CD8-positive, alpha-beta memory T cell (primary cell): ENCODE results near the gene BTBD19. TPM values are rescaled to one million over a fixed set of nuclear protein-coding genes. Genes with fewer than 3 reads are reported as not detected.
A peak's percentile ranks its signal among the peaks of the same experiment; 100 is the strongest.
"Not testable (repeated sequence)": the region's sequence is repeated elsewhere in the genome, so short reads cannot be mapped to it uniquely, and the experiment has no call there.

Experiments
- CTCF ChIA-PET: fragments of 350-600 bp; sonication (Branson Sonifier 250); formaldehyde crosslinking; loops from one replicate; lab custom pipeline; 2021; ENCODE audit warnings: antibody characterized with exemption; lab: Charles Lee
- POLR2A ChIA-PET: fragments of 350-600 bp; sonication (Branson Sonifier 250); formaldehyde crosslinking; loops from one replicate; lab custom pipeline; 2021; ENCODE audit warnings: antibody characterized with exemption; lab: Charles Lee
- DNase-seq, 5 donors: peaks; one replicate each; pipeline versions ENCODE4 v3.0.0 to v3.0.0-alpha.2; 2020 to 2022; ENCODE audit warnings: mixed read lengths in 1 of 5
- H3K27ac ChIP-seq: one replicate; pipeline ENCODE4 v1.7.0; 2013; ENCODE audit warnings: low read depth, mild to moderate bottlenecking, low read length, moderate library complexity
- H3K27me3 ChIP-seq: 2 replicates; pipeline ENCODE4 v1.7.0; 2013; ENCODE audit warnings: low read length, mild to moderate bottlenecking; ENCODE audit not compliant: insufficient read depth, poor library complexity, severe bottlenecking
- H3K36me3 ChIP-seq: 2 replicates; pipeline ENCODE4 v1.7.0; 2013; ENCODE audit warnings: mild to moderate bottlenecking, low read length, moderate library complexity; ENCODE audit not compliant: insufficient read depth
- H3K4me1 ChIP-seq: 2 replicates; pipeline ENCODE4 v1.7.0; 2013; ENCODE audit warnings: mild to moderate bottlenecking, low read length, moderate library complexity; ENCODE audit not compliant: insufficient read depth
- H3K4me3 ChIP-seq: 2 replicates; pipeline ENCODE4 v1.7.0; 2013; ENCODE audit warnings: mild to moderate bottlenecking, low read length
- H3K9me3 ChIP-seq: 2 replicates; pipeline ENCODE4 v1.7.0; 2013; ENCODE audit warnings: mild to moderate bottlenecking, low read length
- H3K27ac Mint-ChIP-seq, 8 donors: one replicate each; pipeline ENCODE4 v1.8.0; 2020 to 2021; ENCODE audit warnings: mixed read lengths in 8 of 8, mild to moderate bottlenecking in 6 of 8, inconsistent platforms in 3 of 8, moderate library complexity in 3 of 8
- H3K27me3 Mint-ChIP-seq, 2 donors: one replicate each; pipeline ENCODE4 v1.8.0; 2020 to 2021; ENCODE audit warnings: mixed read lengths in 2 of 2, mild to moderate bottlenecking in 1 of 2, moderate library complexity in 1 of 2
- H3K36me3 Mint-ChIP-seq, 3 donors: one replicate each; pipeline ENCODE4 v1.8.0; 2020 to 2021; ENCODE audit warnings: mixed read lengths in 3 of 3, inconsistent platforms in 1 of 3, mild to moderate bottlenecking in 1 of 3
- H3K4me1 Mint-ChIP-seq, 3 donors: one replicate each; pipeline ENCODE4 v1.8.0; 2020 to 2021; ENCODE audit warnings: mixed read lengths in 3 of 3, inconsistent platforms in 1 of 3, mild to moderate bottlenecking in 1 of 3
- H3K4me3 Mint-ChIP-seq, 7 donors: one replicate each; pipeline ENCODE4 v1.8.0; 2020 to 2021; ENCODE audit warnings: mixed read lengths in 7 of 7, mild to moderate bottlenecking in 6 of 7, moderate library complexity in 4 of 7, inconsistent platforms in 2 of 7
- H3K9me3 Mint-ChIP-seq, 5 donors: one replicate each; pipeline ENCODE4 v1.8.0; 2020 to 2022; ENCODE audit warnings: mixed read lengths in 5 of 5, mild to moderate bottlenecking in 3 of 5, moderate library complexity in 2 of 5, inconsistent platforms in 1 of 5
- polyA plus RNA-seq: library from polyadenylated mRNA; unstranded; fragments of 300-500 nt; fragmentation: Illumina TruSeq; gene quantifications from one replicate; pipeline ENCODE4 v1.2.3, GENCODE V29; 2021
- total RNA-seq, 2 experiments: library from RNA; stranded (reverse); gene quantifications; one replicate each; pipeline ENCODE4 v1.2.3, GENCODE V29; 2021

BTBD19 gene
- total and polyA plus RNA-seq, 3 experiments from 2014 or later = 0.24 to 7.8 (median 7.3) TPM

- peaks cover 29% of the 10 kb centered on the region for H3K4me1 ChIP-seq
- H3K27me3 ChIP-seq = no peaks in the 10 kb centered on the region
- H3K27ac ChIP-seq = no peak within 1 kb of the TSS
- H3K4me3 ChIP-seq = no peak within 1 kb of the TSS
- Mint-ChIP-seq H3K27me3 (no peaks in the 10 kb centered on the region), H3K27ac (peak within 1 kb of the TSS in 6 of 8 donors; percentile 36 to 74 (median 52)), H3K4me1 (peaks cover 26 to 30% (median 27%) of the 10 kb centered on the region in 3 donors), H3K9me3 (no peaks in the 10 kb centered on the region), H3K36me3 (peaks cover 0 to under 1% (median 0%) of the 10 kb centered on the region in 3 donors), H3K4me3 (peak within 1 kb of the TSS in 2 of 7 donors; percentile 24 to 52)
- H3K9me3 ChIP-seq = no peaks in the 10 kb centered on the region
- CTCF ChIA-PET = interaction anchor here (0.9 to 5.9 kb wide), 6 partner anchors 11 to 224 kb away, joined by 3 to 39 read pairs (median 10); partner anchors contain the start of genes BTBD19, DYNLT4, HECTD3 and PLK3
- no peak for DNase-seq
- no peaks in the 10 kb centered on the region for H3K36me3 ChIP-seq
- POLR2A ChIA-PET = interaction anchor here (0.7 to 5.8 kb wide), 4 partner anchors 12 to 465 kb away, joined by 3 to 49 read pairs (median 10); partner anchors contain the start of genes PLK3 and RPS8
Measured at GRCh38 chr1:44788120-44788860, 20.0 kb upstream of the BTBD19 start, which contains the start of gene BEST4. BEST4 (minus strand) TSS chr1:44788170; CDS start chr1:44787705, 465 bp downstream.

GRCh38 chr1:44790968-44791801 is 17.1 kb upstream of the BTBD19 start:
- H3K4me1 Mint-ChIP-seq = peaks cover 4 to 8% (median 5%) of the 10 kb centered on the region in 3 donors
- H3K36me3 ChIP-seq = no peaks in the 10 kb centered on the region
- no peaks in the 10 kb centered on the region for H3K27me3 Mint-ChIP-seq
- DNase-seq = no peak
- H3K27ac ChIP-seq = no peak overlapping the region
- no peak overlapping the region for H3K4me3 ChIP-seq
- H3K4me3 Mint-ChIP-seq = no peak overlapping the region
- CTCF ChIA-PET = interaction anchor here (1.4 to 4.6 kb wide), 7 partner anchors 8 to 223 kb away, joined by 3 to 30 read pairs (median 7); partner anchors contain the start of genes HECTD3, PLK3, RPS8 and UROD
- no peaks in the 10 kb centered on the region for H3K9me3 ChIP-seq
- POLR2A ChIA-PET = interaction anchor here (1.2 to 1.8 kb wide), 2 partner anchors 16 to 28 kb away, joined by 4 to 6 read pairs; partner anchors contain the start of gene RPS8
- H3K9me3 Mint-ChIP-seq = no peaks in the 10 kb centered on the region
- peaks cover 6% of the 10 kb centered on the region for H3K4me1 ChIP-seq
- peak overlapping the region in 2 of 8 donors; percentile 44 to 76 for H3K27ac Mint-ChIP-seq
- no peaks in the 10 kb centered on the region for H3K27me3 ChIP-seq
- no peaks in the 10 kb centered on the region for H3K36me3 Mint-ChIP-seq

- DNase-seq = no peak
- H3K27ac Mint-ChIP-seq = peak overlapping the region in 3 of 8 donors; percentile 6 to 26 (median 19)
- no peaks in the 10 kb centered on the region for H3K36me3 ChIP-seq
- H3K27ac ChIP-seq = no peak overlapping the region
- H3K9me3 Mint-ChIP-seq = no peaks in the 10 kb centered on the region
- H3K4me3 Mint-ChIP-seq = no peak overlapping the region
- no peaks in the 10 kb centered on the region for H3K36me3 Mint-ChIP-seq
- H3K4me1 ChIP-seq = no peaks in the 10 kb centered on the region
- ChIA-PET CTCF (interaction anchor here (0.7 to 4.6 kb wide), 19 partner anchors 9 to 699 kb away, joined by 3 to 30 read pairs (median 4); partner anchors contain the start of genes HECTD3, MUTYH, RNU5D-1 and TOE1), POLR2A (interaction anchor here (0.6 kb wide), 1 partner anchor 18 kb away, joined by 5 read pairs; no protein-coding TSS in a partner anchor)
- no peaks in the 10 kb centered on the region for H3K27me3 Mint-ChIP-seq
- H3K4me3 ChIP-seq = no peak overlapping the region
- H3K9me3 ChIP-seq = no peaks in the 10 kb centered on the region
- H3K27me3 ChIP-seq = no peaks in the 10 kb centered on the region
- H3K4me1 Mint-ChIP-seq = peaks cover 0 to 2% (median 1%) of the 10 kb centered on the region in 3 donors
Measured at GRCh38 chr1:44792736-44793502, 15.4 kb upstream of the BTBD19 start.

- POLR2A ChIA-PET = interaction anchor here (0.7 to 3.6 kb wide), 4 partner anchors 10 to 45 kb away, joined by 3 to 122 read pairs (median 3); partner anchors contain the start of gene BTBD19
- CTCF ChIA-PET = interaction anchor here (3.8 kb wide), 1 partner anchor 20 kb away, joined by 112 read pairs; no protein-coding TSS in a partner anchor
- H3K27me3 Mint-ChIP-seq, H3K9me3 ChIP-seq, H3K9me3 Mint-ChIP-seq, H3K4me3 ChIP-seq, H3K27me3 ChIP-seq, H3K36me3 ChIP-seq, H3K27ac ChIP-seq: not testable (repeated sequence)
- H3K4me3 Mint-ChIP-seq = peak overlapping the region in 1 of 7 donors; percentile 67
- peak in 1 of 5 donors; percentile 11 for DNase-seq
- H3K27ac Mint-ChIP-seq = peak overlapping the region in 6 of 8 donors; percentile 47 to 96 (median 66)
- peaks cover 20 to 32% (median 30%) of the 10 kb centered on the region in 3 donors for H3K4me1 Mint-ChIP-seq
- peaks cover 19% of the 10 kb centered on the region for H3K4me1 ChIP-seq
- H3K36me3 Mint-ChIP-seq = peaks cover 6 to 18% (median 6%) of the 10 kb centered on the region in 3 donors
Measured at GRCh38 chr1:44797886-44798285, 10.4 kb upstream of the BTBD19 start.

GRCh38 chr1:44798481-44799365 is 9.6 kb upstream of the BTBD19 start:
- peaks cover 11% of the 10 kb centered on the region for H3K36me3 ChIP-seq
- H3K4me1 Mint-ChIP-seq = peaks cover 24 to 38% (median 36%) of the 10 kb centered on the region in 3 donors
- H3K9me3 Mint-ChIP-seq = no peaks in the 10 kb centered on the region
- H3K27ac ChIP-seq = no peak overlapping the region
- peak in 1 of 5 donors; percentile 46 for DNase-seq
- peak overlapping the region in 7 of 8 donors; percentile 66 to 99 (median 96) for H3K27ac Mint-ChIP-seq
- ChIA-PET CTCF (interaction anchor here (1.0 to 3.8 kb wide), 7 partner anchors 9 to 68 kb away, joined by 3 to 112 read pairs (median 12); partner anchors contain the start of genes BEST4, BTBD19 and RNU5D-1), POLR2A (interaction anchor here (3.6 to 4.3 kb wide), 2 partner anchors 15 to 21 kb away, joined by 89 to 122 read pairs; no protein-coding TSS in a partner anchor)
- no peak overlapping the region for H3K4me3 ChIP-seq
- peak overlapping the region in 5 of 7 donors; percentile 46 to 97 (median 67) for H3K4me3 Mint-ChIP-seq
- H3K9me3 ChIP-seq = no peaks in the 10 kb centered on the region
- H3K27me3 Mint-ChIP-seq = no peaks in the 10 kb centered on the region
- peaks cover 27% of the 10 kb centered on the region for H3K4me1 ChIP-seq
- peaks cover 9 to 27% (median 11%) of the 10 kb centered on the region in 3 donors for H3K36me3 Mint-ChIP-seq
- no peaks in the 10 kb centered on the region for H3K27me3 ChIP-seq

GRCh38 chr1:44799770-44800584 is 8.3 kb upstream of the BTBD19 start, which contains the start of gene PLK3:
PLK3 (plus strand) TSS chr1:44800377; CDS start chr1:44800464, 87 bp downstream.
- peaks cover 25 to 41% (median 38%) of the 10 kb centered on the region in 3 donors for H3K4me1 Mint-ChIP-seq
- peak within 1 kb of the TSS; percentile 90 to 99 (median 98) for H3K27ac Mint-ChIP-seq
- ChIA-PET CTCF (interaction anchor here (0.7 to 3.8 kb wide), 22 partner anchors 9 to 693 kb away, joined by 3 to 112 read pairs (median 6); partner anchors contain the start of genes BEST4, BTBD19, EIF2B3 and HECTD3), POLR2A (interaction anchor here (0.5 to 4.3 kb wide), 22 partner anchors 9 to 700 kb away, joined by 3 to 122 read pairs (median 4); partner anchors contain the start of genes BEST4, BTBD19, CCDC163 and EIF2B3)
- no peaks in the 10 kb centered on the region for H3K27me3 ChIP-seq
- peaks cover 9 to 39% (median 11%) of the 10 kb centered on the region in 3 donors for H3K36me3 Mint-ChIP-seq
- H3K27ac ChIP-seq = peak within 1 kb of the TSS; percentile 93
- no peaks in the 10 kb centered on the region for H3K9me3 ChIP-seq
- peaks cover 31% of the 10 kb centered on the region for H3K4me1 ChIP-seq
- peak within 1 kb of the TSS; percentile 90 for H3K4me3 ChIP-seq
- no peaks in the 10 kb centered on the region for H3K27me3 Mint-ChIP-seq
- H3K36me3 ChIP-seq = peaks cover 21% of the 10 kb centered on the region
- DNase-seq = peak; percentile 97 to 99 (median 98)
- H3K9me3 Mint-ChIP-seq = no peaks in the 10 kb centered on the region
- peak within 1 kb of the TSS; percentile 80 to 98 (median 96) for H3K4me3 Mint-ChIP-seq
